Measurements from ENCODE around the gene EMC10. TPM values are rescaled to one million over a fixed set of nuclear protein-coding genes. Genes with fewer than 3 reads are reported as not detected.

EMC10 gene
- polyA plus RNA-seq, 2 of the 4 experiments (the other 2 are of a cell fraction) = 52.8 to 147 TPM

- ATAC-seq (peak; percentile 21 to 29; a peak in 2 of 6 replicates), DNase-seq (ENCODE audit: low read depth in 1 of 2, low spot score in 1 of 2) (no peak), FAIRE-seq (no peak)
- H3K27ac ChIP-seq = no peak overlapping the region
- 36% methylated on average over 6 of the region's 14 CpGs for WGBS (ENCODE audit: missing lambda C conversion rate)
- H3K9me3 ChIP-seq = peaks cover 19% of the 10 kb centered on the region
- ChIA-PET CTCF (interaction anchor here (0.9 kb wide), 1 partner anchor 253 kb away, joined by 3 read pairs; no protein-coding TSS in a partner anchor), POLR2A (no interaction called here)
- H3K4me2 ChIP-seq = no peak overlapping the region
- H3K4me1 ChIP-seq = 0 out of 3 replicates have a peak, but pooled peaks cover 3% of the 10 kb centered on the region
- no peak overlapping the region for H3K4me3 ChIP-seq
- no peak for TF ChIP-seq SREBF2 (IDR thresholded peaks at IDR 0.05)
These were observed 54.9 kb downstream of the EMC10 start for GRCh38 chr19:50531171-50531612.

GRCh38 chr19:50532952-50533351 lies 56.6 kb downstream of the EMC10 start:
- DNase-seq (ENCODE audit: low read depth in 1 of 2, low spot score in 1 of 2) (no peak), FAIRE-seq (no peak), ATAC-seq (no peak)
- POLR2A ChIA-PET = no interaction called here
- Histone ChIP-seq H3K9me3 (peaks cover 19% of the 10 kb centered on the region), H3K4me3 (no peak overlapping the region), H3K4me2 (no peak overlapping the region), H3K27ac (no peak overlapping the region), H3K4me1 (0 out of 3 replicates have a peak, but pooled peaks cover 3% of the 10 kb centered on the region)
- CTCF ChIA-PET = interaction anchor here (0.8 to 18.0 kb wide), 6 partner anchors 11 to 248 kb away, joined by 3 to 355 read pairs (median 6); no protein-coding TSS in a partner anchor
- TF ChIP-seq HOXB5 (CRISPR knock-in tag; IDR thresholded peaks at IDR 0.05) (no peak), MAFK (IDR thresholded peaks at IDR 0.05; ENCODE audit: partially characterized antibody) (no peak), NFE2L2 (conservative IDR thresholded peaks at IDR 0.05; ENCODE audit: low read length) (no peak), HEYL (CRISPR knock-in tag; IDR thresholded peaks at IDR 0.05) (no peak), FOXS1 (CRISPR knock-in tag; IDR thresholded peaks at IDR 0.05) (no peak), CEBPB (IDR thresholded peaks at IDR 0.05) (no peak), EHMT2 (IDR thresholded peaks at IDR 0.05; ENCODE audit: low read depth) (no peak), JUNB (IDR thresholded peaks at IDR 0.05) (no peak), FOSB (CRISPR knock-in tag; IDR thresholded peaks at IDR 0.05) (no peak), KDM5A (IDR thresholded peaks at IDR 0.05) (no peak), MAZ (IDR thresholded peaks at IDR 0.05; ENCODE audit: borderline replicate concordance, low read depth, low read length) (no peak)
- WGBS (ENCODE audit: missing lambda C conversion rate) = 26% methylated on average over 4 of the region's 4 CpGs

- Histone ChIP-seq H3K4me2 (no peak overlapping the region), H3K27ac (no peak overlapping the region), H3K9me3 (peaks cover 19% of the 10 kb centered on the region), H3K4me3 (no peak overlapping the region), H3K4me1 (0 out of 3 replicates have a peak, but pooled peaks cover 3% of the 10 kb centered on the region)
- FAIRE-seq = no peak
- ATAC-seq = no peak
- WGBS (ENCODE audit: missing lambda C conversion rate) = 72% methylated on average over 3 of the region's 3 CpGs
- CTCF ChIA-PET = interaction anchor here (0.6 to 18.0 kb wide), 8 partner anchors 10 to 388 kb away, joined by 3 to 355 read pairs (median 4); no protein-coding TSS in a partner anchor
- TF ChIP-seq EP300 (IDR thresholded peaks at IDR 0.05) (no peak), MYC (IDR thresholded peaks at IDR 0.05; ENCODE audit: borderline replicate concordance, low read length) (no peak), HOXB5 (CRISPR knock-in tag; IDR thresholded peaks at IDR 0.05) (no peak)
- POLR2A ChIA-PET = no interaction called here
- DNase-seq (ENCODE audit: low read depth in 1 of 2, low spot score in 1 of 2) = no peak
These were observed 58.2 kb downstream of the EMC10 start for GRCh38 chr19:50534478-50534877.

GRCh38 chr19:50535672-50536187 lies 59.4 kb downstream of the EMC10 start:
- Histone ChIP-seq H3K4me1 (0 out of 3 replicates have a peak, but pooled peaks cover 3% of the 10 kb centered on the region), H3K27ac (no peak overlapping the region), H3K4me2 (no peak overlapping the region), H3K4me3 (no peak overlapping the region), H3K9me3 (peaks cover 19% of the 10 kb centered on the region)
- FAIRE-seq (no peak), DNase-seq (ENCODE audit: low read depth in 1 of 2, low spot score in 1 of 2) (no peak), ATAC-seq (no peak)
- ChIA-PET CTCF (interaction anchor here (0.6 to 18.0 kb wide), 13 partner anchors 11 to 386 kb away, joined by 3 to 355 read pairs (median 28); partner anchors contain the start of gene CLEC11A), POLR2A (no interaction called here)
- TF ChIP-seq ZC3H11A (IDR thresholded peaks at IDR 0.05) = no peak
- no peak for TF ChIP-seq HDAC2 (IDR thresholded peaks at IDR 0.05)
- TF ChIP-seq MAZ (IDR thresholded peaks at IDR 0.05; ENCODE audit: borderline replicate concordance, low read depth, low read length) = no peak
- TF ChIP-seq ZNF302 (CRISPR knock-in tag; IDR thresholded peaks at IDR 0.05) = no peak
- no peak for TF ChIP-seq PHF8 (IDR thresholded peaks at IDR 0.05; ENCODE audit: borderline replicate concordance, low read depth)
- no peak for TF ChIP-seq HES2 (IDR thresholded peaks at IDR 0.05)
- TF ChIP-seq CBX8 (IDR thresholded peaks at IDR 0.05) = no peak
- no peak for TF ChIP-seq CEBPB (IDR thresholded peaks at IDR 0.05)
- no peak for TF ChIP-seq MAFK (IDR thresholded peaks at IDR 0.05; ENCODE audit: partially characterized antibody)
- TF ChIP-seq KDM5A (IDR thresholded peaks at IDR 0.05) = no peak
- TF ChIP-seq HOXB13 (CRISPR knock-in tag; IDR thresholded peaks at IDR 0.05; ENCODE audit: low read depth) = no peak
- no peak for TF ChIP-seq CBX2 (IDR thresholded peaks at IDR 0.05; ENCODE audit: borderline replicate concordance, low read depth)
- TF ChIP-seq CHD2 (IDR thresholded peaks at IDR 0.05; ENCODE audit: low read length, partially characterized antibody) = no peak
- TF ChIP-seq FOXS1 (CRISPR knock-in tag; IDR thresholded peaks at IDR 0.05) = no peak
- TF ChIP-seq TP53 (CRISPR knock-in tag; IDR thresholded peaks at IDR 0.05) = no peak
- no peak for TF ChIP-seq JUN (IDR thresholded peaks at IDR 0.05)
- WGBS (ENCODE audit: missing lambda C conversion rate) = 71% methylated on average over 11 of the region's 11 CpGs
